Gastrocnemius medialis (tissue), 4 donors: ENCODE data around the gene SEC24D.

Experiments used
- POLR2A ChIP-seq, 2 donors: fragments of 450-650 bp; IDR thresholded peaks; one replicate each; pipeline ENCODE4 v1.6.1; 2017; ENCODE audit warnings: antibody characterized with exemption in 2 of 2, mild to moderate bottlenecking in 2 of 2, moderate library complexity in 2 of 2
- TF ChIP-seq, protein P1 (sequence below), 5 experiments: fragments of 450-650 bp in 3 of 5; fragments of 200-600 bp in 2 of 5; sonication (generic) in 2 of 5; IDR thresholded peaks in 4 of 5; conservative IDR thresholded peaks in 1 of 5; 1 replicate in 4 of 5; 2 replicates in 1 of 5; pipeline ENCODE4 v1.5.1; 2016 to 2019; ENCODE audit warnings: antibody characterized with exemption in 5 of 5, mild to moderate bottlenecking in 3 of 5, moderate library complexity in 3 of 5

DNA sequence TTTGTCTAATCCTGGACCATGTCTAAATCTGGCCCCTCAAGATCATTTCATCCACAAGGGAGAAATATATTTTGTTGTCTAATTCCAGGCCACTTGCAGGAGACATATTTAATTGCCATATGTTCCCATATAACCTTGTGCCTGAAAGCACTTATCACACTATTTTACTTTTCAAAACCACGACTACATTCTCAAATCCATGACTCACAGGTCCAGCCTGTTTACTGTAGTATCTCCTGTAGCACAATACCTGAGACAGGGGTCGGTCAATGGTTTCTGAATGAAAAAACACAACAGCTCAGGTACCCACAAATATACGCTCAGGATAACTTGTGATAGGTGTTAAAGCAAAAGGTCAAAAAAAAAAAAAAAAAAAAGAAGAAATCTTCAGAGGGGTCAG lies 60.9 kb downstream of the SEC24D start:
- TF ChIP-seq, protein P1, sequence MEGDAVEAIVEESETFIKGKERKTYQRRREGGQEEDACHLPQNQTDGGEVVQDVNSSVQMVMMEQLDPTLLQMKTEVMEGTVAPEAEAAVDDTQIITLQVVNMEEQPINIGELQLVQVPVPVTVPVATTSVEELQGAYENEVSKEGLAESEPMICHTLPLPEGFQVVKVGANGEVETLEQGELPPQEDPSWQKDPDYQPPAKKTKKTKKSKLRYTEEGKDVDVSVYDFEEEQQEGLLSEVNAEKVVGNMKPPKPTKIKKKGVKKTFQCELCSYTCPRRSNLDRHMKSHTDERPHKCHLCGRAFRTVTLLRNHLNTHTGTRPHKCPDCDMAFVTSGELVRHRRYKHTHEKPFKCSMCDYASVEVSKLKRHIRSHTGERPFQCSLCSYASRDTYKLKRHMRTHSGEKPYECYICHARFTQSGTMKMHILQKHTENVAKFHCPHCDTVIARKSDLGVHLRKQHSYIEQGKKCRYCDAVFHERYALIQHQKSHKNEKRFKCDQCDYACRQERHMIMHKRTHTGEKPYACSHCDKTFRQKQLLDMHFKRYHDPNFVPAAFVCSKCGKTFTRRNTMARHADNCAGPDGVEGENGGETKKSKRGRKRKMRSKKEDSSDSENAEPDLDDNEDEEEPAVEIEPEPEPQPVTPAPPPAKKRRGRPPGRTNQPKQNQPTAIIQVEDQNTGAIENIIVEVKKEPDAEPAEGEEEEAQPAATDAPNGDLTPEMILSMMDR (IDR thresholded peaks at IDR 0.05 in 4 of 5, conservative IDR thresholded peaks at IDR 0.05 in 1 of 5): no peak
- TF ChIP-seq POLR2A (IDR thresholded peaks at IDR 0.05): no peak
